HFF-Myc (cell line): Measurements from ENCODE around the gene DHRSX.
"Not testable (repeated sequence)": the region's sequence is repeated elsewhere in the genome, so short reads cannot be mapped to it uniquely, and the experiment has no call there.

Source experiments
- DNase-seq: peaks from one replicate; pipeline ENCODE4 v3.0.0-alpha.2; 2011; ENCODE audit warnings: low read depth; ENCODE audit errors: extremely low read depth
- H3K4me3 ChIP-seq: replicated peaks from 2 replicates; pipeline ENCODE4 v1.5.1; 2011; ENCODE audit warnings: low read depth, mild to moderate bottlenecking, control low read depth, low read length
- CTCF ChIP-seq: IDR thresholded peaks from 2 replicates; pipeline ENCODE4 v1.5.1; 2012; ENCODE audit warnings: mild to moderate bottlenecking, low read depth, low read length, control low read depth; ENCODE audit errors: missing control alignments

DHRSX gene

GRCh38 chrX:2479420-2479780 lies 21.4 kb downstream of the DHRSX start:
- H3K4me3 ChIP-seq, result no peak overlapping the region
- no peak for DNase-seq
- TF ChIP-seq CTCF, result no peak

DNA sequence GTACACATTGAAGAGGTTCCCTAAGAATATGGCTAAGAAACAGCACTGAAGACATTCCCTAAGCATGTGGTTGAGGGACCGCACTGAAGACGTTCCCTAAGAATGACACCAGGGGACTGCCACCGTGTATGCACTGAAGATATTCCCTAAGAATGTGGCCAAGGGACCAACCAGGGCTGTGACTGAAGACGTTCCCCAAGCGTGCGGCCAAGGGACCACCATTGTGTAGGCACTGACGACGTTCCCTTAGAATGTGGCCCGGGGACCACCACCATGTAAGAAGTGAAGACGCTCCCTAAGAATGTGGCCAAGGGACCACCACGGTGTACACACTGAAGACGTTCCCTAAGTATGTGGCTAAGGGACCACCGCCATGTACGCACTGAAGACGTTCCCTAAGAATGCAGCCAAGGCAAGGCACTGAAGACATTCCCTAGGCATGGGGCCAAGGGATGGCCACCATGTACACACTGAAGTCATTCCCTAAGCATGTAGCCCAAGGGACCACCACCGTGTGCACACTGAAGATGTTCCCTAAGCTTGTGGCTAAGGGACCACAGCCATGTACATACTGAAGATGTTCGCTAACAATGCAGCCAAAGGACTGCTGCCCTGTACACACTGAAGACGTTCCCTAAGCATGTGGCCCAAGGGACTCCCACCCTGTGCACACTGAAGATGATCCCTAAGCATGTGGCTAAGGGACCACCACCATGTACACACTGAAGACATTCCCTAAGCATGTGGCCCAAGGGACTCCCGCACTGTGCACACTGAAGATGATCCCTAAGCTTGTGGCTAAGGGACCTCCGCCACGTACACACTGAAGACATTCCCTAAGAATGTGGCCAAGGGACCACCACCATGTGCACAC lies 22.0 kb downstream of the DHRSX start:
- no peak overlapping the region for H3K4me3 ChIP-seq
- TF ChIP-seq CTCF, result no peak
- DNase-seq, result no peak

DNA sequence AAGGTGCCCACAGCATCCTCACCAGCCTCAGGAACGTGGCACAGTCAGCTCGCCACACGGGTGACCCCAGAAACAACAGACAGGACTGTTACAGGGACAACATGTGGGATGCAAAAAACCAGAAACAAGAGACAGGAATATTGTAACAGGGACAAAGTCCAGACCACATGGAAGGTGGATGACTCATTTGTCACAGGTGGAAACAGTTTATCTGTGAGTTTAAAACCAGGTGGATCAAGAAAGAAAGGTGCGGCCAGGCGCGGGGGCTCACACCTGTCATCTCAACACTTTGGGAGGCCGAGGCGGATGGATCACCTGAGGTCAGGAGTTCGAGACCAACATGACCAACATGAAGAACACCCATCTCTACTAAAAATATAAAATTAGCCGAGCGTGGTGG lies 23.5 kb downstream of the DHRSX start:
- not testable (repeated sequence) for H3K4me3 ChIP-seq, DNase-seq

GRCh38 chrX:2474963-2475726 lies 25.6 kb downstream of the DHRSX start:
- no peak overlapping the region for H3K4me3 ChIP-seq
- no peak for TF ChIP-seq CTCF
- DNase-seq, result no peak

DNA sequence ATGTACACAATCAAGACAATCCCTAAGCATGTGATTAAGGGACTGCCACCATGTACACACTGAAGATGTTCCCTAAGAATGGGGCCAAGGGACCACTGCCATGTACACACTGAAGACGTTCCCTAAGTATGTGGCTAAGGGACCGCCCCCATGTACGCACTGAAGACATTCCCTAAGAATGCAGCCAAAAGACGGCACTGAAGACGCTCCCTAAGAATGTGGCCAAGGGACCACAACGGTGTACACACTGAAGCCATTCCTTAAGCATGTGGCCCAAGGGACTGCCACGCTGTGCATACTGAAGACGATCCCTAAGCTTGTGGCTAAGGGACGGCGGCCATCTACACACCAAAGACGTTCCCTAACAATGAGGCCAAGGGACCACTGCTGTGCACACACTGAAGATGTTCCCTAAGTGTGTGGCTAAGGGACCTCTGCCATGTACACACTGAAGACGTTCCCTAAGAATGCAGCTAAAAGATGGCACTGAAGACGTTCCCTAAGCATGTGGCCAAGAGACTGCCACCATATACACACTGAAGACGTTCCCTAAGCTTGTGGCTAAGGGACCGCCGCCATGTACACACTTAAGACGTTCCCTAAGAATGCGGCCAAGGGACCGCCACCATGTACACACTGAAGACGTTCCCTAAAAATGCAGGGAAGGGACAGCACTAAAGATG lies 26.4 kb downstream of the DHRSX start:
- no peak for TF ChIP-seq CTCF
- no peak overlapping the region for H3K4me3 ChIP-seq
- DNase-seq, result no peak

DNA sequence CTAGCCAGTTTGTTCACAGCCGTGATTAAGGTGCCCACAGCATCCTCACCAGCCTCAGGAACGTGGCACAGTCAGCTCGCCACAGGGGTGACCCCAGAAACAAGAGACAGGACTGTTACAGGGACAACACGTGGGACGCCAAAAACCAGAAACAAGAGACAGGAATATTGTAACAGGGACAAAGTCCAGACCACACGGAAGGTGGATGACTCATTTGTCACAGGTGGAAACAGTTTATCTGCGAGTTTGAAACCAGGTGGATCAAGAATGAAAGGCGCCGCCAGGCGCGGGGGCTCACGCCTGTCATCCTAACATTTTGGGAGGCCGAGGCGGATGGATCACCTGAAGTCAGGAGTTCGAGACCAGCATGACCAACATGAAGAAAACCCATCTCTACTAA lies 27.7 kb downstream of the DHRSX start:
- not testable (repeated sequence) for DNase-seq

GRCh38 chrX:2471641-2472040 lies 29.1 kb downstream of the DHRSX start:
- TF ChIP-seq CTCF, result no peak
- DNase-seq, result no peak
- no peak overlapping the region for H3K4me3 ChIP-seq

More for the DNA sequence above, 27.7 kb downstream of the DHRSX start:
- not testable (repeated sequence) for H3K4me3 ChIP-seq

- H3K4me3 ChIP-seq, DNase-seq: not testable (repeated sequence)
These were observed 29.6 kb downstream of the DHRSX start for GRCh38 chrX:2471126-2471525.

- H3K4me3 ChIP-seq, DNase-seq: not testable (repeated sequence)
These were observed 30.9 kb downstream of the DHRSX start for GRCh38 chrX:2469852-2470251.
